ENCODE results near the gene CD72.
A peak's percentile ranks its signal among the peaks of the same experiment; 100 is the strongest.

The CD72 gene

DNA sequence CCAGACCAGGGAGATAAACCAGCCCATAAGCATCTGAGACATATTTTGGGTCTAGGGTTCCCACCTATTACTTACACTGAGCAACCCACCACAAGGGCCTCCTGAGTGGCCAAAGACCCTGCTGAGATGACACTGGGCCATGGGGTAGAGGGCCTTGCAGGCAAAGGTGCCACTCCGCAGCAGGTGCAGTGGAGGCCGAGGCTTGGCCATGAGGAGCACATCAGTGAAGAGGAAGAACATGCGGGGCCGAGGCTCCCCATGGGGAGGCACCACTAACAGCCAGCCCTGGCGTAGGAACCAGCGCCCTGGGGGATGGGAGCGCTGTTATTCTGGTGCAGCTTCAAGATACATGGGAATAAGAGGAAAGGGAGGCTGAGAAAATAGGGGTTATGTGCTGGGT, 44.2 kb upstream of the CD72 start:
- H3K4me3 ChIP-seq (ENCODE audit: low read depth, low read length): no peak overlapping the region
- TF ChIP-seq, protein P1, sequence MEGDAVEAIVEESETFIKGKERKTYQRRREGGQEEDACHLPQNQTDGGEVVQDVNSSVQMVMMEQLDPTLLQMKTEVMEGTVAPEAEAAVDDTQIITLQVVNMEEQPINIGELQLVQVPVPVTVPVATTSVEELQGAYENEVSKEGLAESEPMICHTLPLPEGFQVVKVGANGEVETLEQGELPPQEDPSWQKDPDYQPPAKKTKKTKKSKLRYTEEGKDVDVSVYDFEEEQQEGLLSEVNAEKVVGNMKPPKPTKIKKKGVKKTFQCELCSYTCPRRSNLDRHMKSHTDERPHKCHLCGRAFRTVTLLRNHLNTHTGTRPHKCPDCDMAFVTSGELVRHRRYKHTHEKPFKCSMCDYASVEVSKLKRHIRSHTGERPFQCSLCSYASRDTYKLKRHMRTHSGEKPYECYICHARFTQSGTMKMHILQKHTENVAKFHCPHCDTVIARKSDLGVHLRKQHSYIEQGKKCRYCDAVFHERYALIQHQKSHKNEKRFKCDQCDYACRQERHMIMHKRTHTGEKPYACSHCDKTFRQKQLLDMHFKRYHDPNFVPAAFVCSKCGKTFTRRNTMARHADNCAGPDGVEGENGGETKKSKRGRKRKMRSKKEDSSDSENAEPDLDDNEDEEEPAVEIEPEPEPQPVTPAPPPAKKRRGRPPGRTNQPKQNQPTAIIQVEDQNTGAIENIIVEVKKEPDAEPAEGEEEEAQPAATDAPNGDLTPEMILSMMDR (IDR thresholded peaks at IDR 0.05; ENCODE audit: low read depth, low read length, missing control alignments): no peak
- DNase-seq (ENCODE audit: low read depth): no peak

DNA sequence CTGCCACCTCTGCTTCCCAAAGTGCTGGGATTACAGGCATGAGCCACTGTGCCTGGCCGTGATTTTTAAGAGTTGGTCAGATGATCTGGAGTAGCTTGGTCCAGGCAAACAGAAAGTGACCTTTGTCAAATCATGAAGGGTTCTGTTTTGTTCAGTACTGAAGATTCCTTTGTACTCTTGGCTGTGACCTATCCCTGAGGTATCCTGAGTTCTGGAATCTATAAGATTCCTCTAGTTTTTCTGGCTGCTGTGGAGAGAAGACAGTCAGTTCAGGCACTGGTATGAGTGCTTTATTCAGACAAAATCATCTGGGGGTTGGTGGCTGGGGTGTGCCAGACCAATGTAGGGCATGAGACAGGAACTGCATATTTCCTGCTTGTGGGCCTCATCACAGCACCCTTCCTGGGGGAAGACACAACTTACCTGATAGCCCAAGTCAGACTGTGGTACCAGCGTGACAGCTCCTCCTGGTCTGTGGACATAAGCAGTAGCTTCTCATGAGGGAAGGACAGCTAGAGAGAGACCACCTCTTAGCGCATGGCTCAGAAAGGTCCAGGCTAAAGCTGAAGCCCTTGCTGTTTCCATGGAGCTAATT, 43.6 kb upstream of the CD72 start:
- no peak for DNase-seq (ENCODE audit: low read depth)
- H3K4me3 ChIP-seq (ENCODE audit: low read depth, low read length): no peak overlapping the region
- TF ChIP-seq, protein P1 (IDR thresholded peaks at IDR 0.05; ENCODE audit: low read depth, low read length, missing control alignments): no peak

DNA sequence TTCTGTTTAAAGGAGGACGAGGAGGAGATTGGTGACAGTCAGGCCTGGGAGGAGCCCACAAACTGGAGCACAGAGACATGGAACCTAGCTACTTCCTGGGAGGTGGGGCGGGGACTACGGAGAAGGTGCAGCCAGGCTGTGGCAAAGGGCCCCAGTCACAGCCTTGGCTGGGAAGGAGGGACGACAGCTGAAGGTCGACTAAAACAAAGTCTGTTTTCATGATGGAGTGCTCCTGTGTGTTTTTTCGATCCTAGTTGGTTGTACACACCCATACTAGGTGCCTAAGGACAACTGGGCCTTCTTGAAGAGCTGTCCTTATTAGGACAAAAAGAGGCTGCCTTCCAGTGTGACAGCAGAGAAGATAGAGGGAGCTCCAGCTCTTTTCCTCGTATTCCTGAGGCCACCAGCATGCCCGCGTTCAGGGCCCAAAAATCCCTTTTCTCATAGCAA, 42.8 kb upstream of the CD72 start:
- no peak overlapping the region for H3K4me3 ChIP-seq (ENCODE audit: low read depth, low read length)
- DNase-seq (ENCODE audit: low read depth): no peak
- TF ChIP-seq, protein P1 (IDR thresholded peaks at IDR 0.05; ENCODE audit: low read depth, low read length, missing control alignments): no peak

DNA sequence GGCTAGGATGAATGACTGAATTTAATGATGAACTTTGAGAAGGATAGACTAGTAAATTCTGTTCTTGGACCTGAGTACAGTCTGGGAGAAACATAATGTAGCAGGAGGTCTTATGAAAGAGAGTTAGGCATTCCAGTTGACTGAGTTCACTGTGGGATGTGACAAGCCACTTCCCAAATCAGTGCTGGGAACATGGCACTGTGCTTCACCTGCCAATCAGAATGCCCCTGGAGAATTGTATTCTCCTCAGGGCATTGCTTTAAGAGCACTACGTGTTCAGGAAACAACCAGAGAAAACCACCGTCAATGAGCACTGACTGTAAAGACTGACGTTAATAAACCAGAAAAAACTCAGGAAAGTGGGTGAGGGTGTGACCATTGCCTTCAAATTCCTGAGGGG, 41.1 kb upstream of the CD72 start:
- DNase-seq (ENCODE audit: low read depth): no peak
- peak overlapping the region; percentile 83 for H3K4me3 ChIP-seq (ENCODE audit: low read depth, low read length)
- TF ChIP-seq, protein P1 (IDR thresholded peaks at IDR 0.05; ENCODE audit: low read depth, low read length, missing control alignments): no peak

DNA sequence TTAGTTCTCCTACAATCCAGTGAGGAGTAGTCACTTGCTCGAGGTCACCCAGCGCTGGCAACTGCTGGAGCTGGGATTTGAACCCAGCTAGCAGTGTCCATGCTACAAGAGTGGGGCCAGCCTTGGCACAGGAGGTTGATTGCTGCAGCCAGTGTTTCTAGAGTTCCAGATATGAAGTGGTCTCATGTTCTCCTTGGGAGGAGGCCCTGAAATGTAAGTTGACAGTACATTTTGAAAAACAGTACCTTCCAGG, 40.7 kb upstream of the CD72 start:
- peak overlapping the region; percentile 83 for H3K4me3 ChIP-seq (ENCODE audit: low read depth, low read length)
- DNase-seq (ENCODE audit: low read depth): no peak
- TF ChIP-seq, protein P1 (IDR thresholded peaks at IDR 0.05; ENCODE audit: low read depth, low read length, missing control alignments): no peak

DNA sequence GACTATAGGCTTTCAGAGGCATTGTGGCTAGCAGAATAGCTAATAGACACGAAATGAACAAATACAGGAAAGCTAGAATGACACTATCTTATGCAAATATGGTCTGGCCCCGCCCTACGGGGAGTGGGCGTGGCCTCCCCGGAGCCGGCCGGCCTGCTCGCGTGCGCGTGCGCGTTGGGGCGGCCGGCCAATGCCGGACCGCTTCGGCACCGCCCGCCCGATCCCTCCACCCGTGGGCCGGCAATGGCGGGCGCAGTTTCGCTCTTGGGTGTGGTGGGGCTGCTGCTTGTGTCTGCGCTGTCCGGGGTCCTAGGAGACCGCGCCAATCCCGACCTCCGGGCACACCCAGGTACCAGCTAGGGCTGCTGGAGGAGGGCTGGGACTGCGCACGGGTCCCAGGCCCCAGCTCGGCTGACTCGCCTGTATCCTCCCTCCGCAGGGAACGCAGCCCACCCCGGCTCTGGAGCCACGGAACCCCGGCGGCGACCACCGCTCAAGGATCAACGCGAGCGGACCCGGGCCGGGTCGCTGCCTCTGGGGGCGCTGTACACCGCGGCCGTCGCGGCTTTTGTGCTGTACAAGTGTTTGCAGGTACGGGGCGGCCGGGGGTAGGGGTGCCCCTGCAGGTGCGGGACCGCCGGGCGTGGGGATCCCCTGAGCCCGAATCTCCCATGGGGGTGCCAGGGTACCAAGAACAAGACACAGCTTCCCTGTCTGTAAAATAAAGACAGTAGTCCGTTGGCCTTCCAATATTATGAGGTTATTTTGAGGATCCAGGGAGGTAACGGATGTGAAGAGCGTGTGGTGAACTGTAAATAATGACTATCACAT, 40.1 kb upstream of the CD72 start, which contains the start of gene CCDC107:
Gene CCDC107, plus strand, starts transcription at position 156 of the 831 bp plus-strand sequence. Its CDS starts 88 bp downstream, at position 244.
- no peak for DNase-seq (ENCODE audit: low read depth)
- TF ChIP-seq, protein P1 (IDR thresholded peaks at IDR 0.05; ENCODE audit: low read depth, low read length, missing control alignments): peak; percentile 67

More for the DNA sequence above, 40.1 kb upstream of the CD72 start, which contains the start of gene CCDC107:
- H3K4me3 ChIP-seq (ENCODE audit: low read depth, low read length): peak within 1 kb of the TSS; percentile 83

Measured in GM12864 (cell line).